GM12878 (cell line): ENCODE data around the gene RBM26.

ENCODE experiments used
- CHD1 ChIP-seq: IDR thresholded peaks from 2 replicates; pipeline ENCODE4 v1.6.1; 2012; ENCODE audit warnings: low read depth, low read length, improper control_type of control experiment
- CHD2 ChIP-seq: IDR thresholded peaks from 2 replicates; pipeline ENCODE4 v1.6.1; 2011; ENCODE audit warnings: low read depth, low read length, improper control_type of control experiment, borderline replicate concordance
- EP300 ChIP-seq, 2 experiments: fragments of 150-350 bp in 1 of 2; IDR thresholded peaks; 2 replicates each; pipeline ENCODE4 v1.6.1; 2011 to 2012; ENCODE audit warnings: low read depth in 2 of 2, low read length in 2 of 2, borderline replicate concordance in 1 of 2, improper control_type of control experiment in 1 of 2, inconsistent platforms in 1 of 2; ENCODE audit not compliant: control insufficient read depth in 1 of 2
- LARP7 ChIP-seq: fragments of 450-650 bp; IDR thresholded peaks from 2 replicates; pipeline ENCODE4 v1.6.1; 2017; ENCODE audit warnings: mild to moderate bottlenecking
- NR2C2 ChIP-seq: IDR thresholded peaks from 2 replicates; pipeline ENCODE4 v1.6.1; 2011; ENCODE audit warnings: borderline replicate concordance, low read depth; ENCODE audit not compliant: control insufficient read depth, insufficient read length
- POLR2A ChIP-seq: IDR thresholded peaks from 2 replicates; pipeline ENCODE4 v1.6.1; 2011; ENCODE audit warnings: low read depth, mild to moderate bottlenecking, low read length
- RAD21 ChIP-seq: IDR thresholded peaks from 2 replicates; pipeline ENCODE4 v1.6.1; 2011; ENCODE audit warnings: mild to moderate bottlenecking, low read depth, low read length, moderate library complexity; ENCODE audit not compliant: insufficient read depth
- RFX5 ChIP-seq: IDR thresholded peaks from 2 replicates; pipeline ENCODE4 v1.6.1; 2011; ENCODE audit warnings: low read depth, low read length, improper control_type of control experiment
- SP1 ChIP-seq: IDR thresholded peaks from one replicate; pipeline ENCODE4 v1.6.1; 2011; ENCODE audit warnings: low read depth, low read length
- SREBF1 ChIP-seq: IDR thresholded peaks from 2 replicates; pipeline ENCODE4 v1.6.1; 2012; ENCODE audit warnings: mild to moderate bottlenecking, low read length
- TCF3 ChIP-seq: IDR thresholded peaks from 2 replicates; pipeline ENCODE4 v1.6.1; 2012; ENCODE audit warnings: low read depth, mild to moderate bottlenecking, low read length, borderline replicate concordance; ENCODE audit not compliant: insufficient read depth
- TF ChIP-seq, protein P1 (sequence below): IDR thresholded peaks from 2 replicates; pipeline ENCODE4 v1.6.1; 2012; ENCODE audit warnings: low read depth, low read length, improper control_type of control experiment
- TF ChIP-seq, protein P2 (sequence below), 3 experiments: IDR thresholded peaks in 2 of 3; conservative IDR thresholded peaks in 1 of 3; 2 replicates each; pipeline ENCODE4 v1.5.1; 2011; ENCODE audit warnings: low read depth in 3 of 3, low read length in 3 of 3, mild to moderate bottlenecking in 3 of 3, control low read depth in 2 of 3, moderate library complexity in 2 of 3, inconsistent platforms in 1 of 3, mixed read lengths in 1 of 3; ENCODE audit not compliant: control insufficient read depth in 2 of 3, insufficient read depth in 1 of 3; ENCODE audit errors: extremely low read depth in 1 of 3

DNA sequence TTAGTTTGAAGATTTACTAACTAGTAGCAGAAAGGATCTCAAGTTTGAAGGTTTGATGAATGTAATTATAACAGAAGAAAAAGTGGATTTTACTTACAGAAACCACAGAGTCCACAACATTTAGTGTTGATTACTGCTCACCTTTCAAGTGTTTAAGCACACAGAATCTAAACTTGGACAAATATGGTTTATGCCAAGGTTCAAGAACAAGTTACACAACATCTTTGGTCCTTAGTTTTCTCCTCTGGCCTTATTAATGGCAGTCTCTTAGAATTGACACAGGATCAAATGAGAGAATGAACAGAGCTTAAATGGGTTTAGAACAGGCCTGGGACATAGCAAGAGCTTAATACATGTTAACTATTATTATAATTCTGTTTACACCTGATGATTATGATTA, 133.0 kb downstream of the RBM26 start:
- TF ChIP-seq NR2C2 (no peak), LARP7 (no peak), EP300 (IDR thresholded peaks at IDR 0.05; ENCODE audit: borderline replicate concordance in 1 of 2, control insufficient read depth in 1 of 2, low read depth in 2 of 2, low read length in 2 of 2) (no peak), RAD21 (no peak), CHD2 (no peak), SREBF1 (no peak), CHD1 (no peak), POLR2A (no peak), RFX5 (no peak), SP1 (no peak), TCF3 (no peak)
- TF ChIP-seq, protein P1, sequence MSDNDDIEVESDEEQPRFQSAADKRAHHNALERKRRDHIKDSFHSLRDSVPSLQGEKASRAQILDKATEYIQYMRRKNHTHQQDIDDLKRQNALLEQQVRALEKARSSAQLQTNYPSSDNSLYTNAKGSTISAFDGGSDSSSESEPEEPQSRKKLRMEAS, result no peak
- TF ChIP-seq, protein P2, sequence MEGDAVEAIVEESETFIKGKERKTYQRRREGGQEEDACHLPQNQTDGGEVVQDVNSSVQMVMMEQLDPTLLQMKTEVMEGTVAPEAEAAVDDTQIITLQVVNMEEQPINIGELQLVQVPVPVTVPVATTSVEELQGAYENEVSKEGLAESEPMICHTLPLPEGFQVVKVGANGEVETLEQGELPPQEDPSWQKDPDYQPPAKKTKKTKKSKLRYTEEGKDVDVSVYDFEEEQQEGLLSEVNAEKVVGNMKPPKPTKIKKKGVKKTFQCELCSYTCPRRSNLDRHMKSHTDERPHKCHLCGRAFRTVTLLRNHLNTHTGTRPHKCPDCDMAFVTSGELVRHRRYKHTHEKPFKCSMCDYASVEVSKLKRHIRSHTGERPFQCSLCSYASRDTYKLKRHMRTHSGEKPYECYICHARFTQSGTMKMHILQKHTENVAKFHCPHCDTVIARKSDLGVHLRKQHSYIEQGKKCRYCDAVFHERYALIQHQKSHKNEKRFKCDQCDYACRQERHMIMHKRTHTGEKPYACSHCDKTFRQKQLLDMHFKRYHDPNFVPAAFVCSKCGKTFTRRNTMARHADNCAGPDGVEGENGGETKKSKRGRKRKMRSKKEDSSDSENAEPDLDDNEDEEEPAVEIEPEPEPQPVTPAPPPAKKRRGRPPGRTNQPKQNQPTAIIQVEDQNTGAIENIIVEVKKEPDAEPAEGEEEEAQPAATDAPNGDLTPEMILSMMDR (IDR thresholded peaks at IDR 0.05 in 2 of 3, conservative IDR thresholded peaks at IDR 0.05 in 1 of 3; ENCODE audit: control insufficient read depth in 2 of 3, extremely low read depth in 1 of 3, insufficient read depth in 1 of 3, low read depth in 3 of 3, low read length in 3 of 3), result no peak
